PC-9 (cell line): ENCODE measurements around the gene SMCP.

Experiments used
- EZH2 ChIP-seq: fragments of 200-600 bp; sonication (generic); IDR thresholded peaks from 2 replicates; pipeline ENCODE4 v1.8.0; 2017; ENCODE audit warnings: antibody characterized with exemption, low read depth
- TF ChIP-seq, protein P1 (sequence below): fragments of 200-600 bp; sonication (generic); conservative IDR thresholded peaks from 2 replicates; pipeline ENCODE4 v1.6.1; 2017; ENCODE audit warnings: mixed run types, antibody characterized with exemption, mild to moderate bottlenecking, moderate library complexity

DNA sequence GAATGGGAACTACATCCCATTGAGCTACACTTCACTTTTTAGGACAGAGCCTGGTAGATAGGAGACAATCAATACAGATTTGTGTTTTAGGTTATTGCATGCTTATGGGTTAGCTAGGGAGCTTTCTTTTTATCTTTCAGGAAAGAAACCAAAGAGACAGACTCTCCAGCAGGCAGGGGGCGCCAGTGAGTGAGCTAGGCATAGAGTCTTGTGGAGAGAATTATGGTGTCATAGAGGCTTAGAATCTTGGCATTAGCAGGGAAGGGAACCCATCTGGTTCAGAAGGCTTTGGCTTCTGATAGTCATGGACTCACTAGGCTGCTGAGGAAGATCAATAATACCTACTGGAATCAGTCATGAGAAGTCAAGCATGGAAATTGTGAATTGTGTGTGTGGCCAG is at the start of gene SMCP:
- TF ChIP-seq, protein P1, sequence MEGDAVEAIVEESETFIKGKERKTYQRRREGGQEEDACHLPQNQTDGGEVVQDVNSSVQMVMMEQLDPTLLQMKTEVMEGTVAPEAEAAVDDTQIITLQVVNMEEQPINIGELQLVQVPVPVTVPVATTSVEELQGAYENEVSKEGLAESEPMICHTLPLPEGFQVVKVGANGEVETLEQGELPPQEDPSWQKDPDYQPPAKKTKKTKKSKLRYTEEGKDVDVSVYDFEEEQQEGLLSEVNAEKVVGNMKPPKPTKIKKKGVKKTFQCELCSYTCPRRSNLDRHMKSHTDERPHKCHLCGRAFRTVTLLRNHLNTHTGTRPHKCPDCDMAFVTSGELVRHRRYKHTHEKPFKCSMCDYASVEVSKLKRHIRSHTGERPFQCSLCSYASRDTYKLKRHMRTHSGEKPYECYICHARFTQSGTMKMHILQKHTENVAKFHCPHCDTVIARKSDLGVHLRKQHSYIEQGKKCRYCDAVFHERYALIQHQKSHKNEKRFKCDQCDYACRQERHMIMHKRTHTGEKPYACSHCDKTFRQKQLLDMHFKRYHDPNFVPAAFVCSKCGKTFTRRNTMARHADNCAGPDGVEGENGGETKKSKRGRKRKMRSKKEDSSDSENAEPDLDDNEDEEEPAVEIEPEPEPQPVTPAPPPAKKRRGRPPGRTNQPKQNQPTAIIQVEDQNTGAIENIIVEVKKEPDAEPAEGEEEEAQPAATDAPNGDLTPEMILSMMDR, result peak; percentile 52
- no peak for TF ChIP-seq EZH2
